Esophagus squamous epithelium (tissue), 5 donors: Measurements from ENCODE around the gene GRAMD4. TPM values are rescaled to one million over a fixed set of nuclear protein-coding genes. Genes with fewer than 3 reads are reported as not detected.

Source experiments
- DNase-seq: peaks from one replicate; lab custom pipeline; 2025; lab: John Stamatoyannopoulos, UW
- H3K27ac ChIP-seq, 4 donors: fragments of 200-600 bp; sonication (generic); one replicate each; pipeline ENCODE4 v1.5.1; 2016 to 2019; ENCODE audit warnings: mild to moderate bottlenecking in 1 of 4
- H3K27me3 ChIP-seq, 4 donors: fragments of 200-600 bp; sonication (generic); 1 replicate in 3 of 4; 2 replicates in 1 of 4; pipeline versions ENCODE4 v1.5.1 to v1.6.0; 2017 to 2021; ENCODE audit warnings: antibody characterized with exemption in 1 of 4
- H3K36me3 ChIP-seq, 3 donors: fragments of 200-600 bp; sonication (generic); one replicate each; pipeline ENCODE4 v1.5.1; 2016 to 2019
- H3K4me1 ChIP-seq, 3 donors: fragments of 200-600 bp; sonication (generic); one replicate each; pipeline ENCODE4 v1.5.1; 2017 to 2019
- H3K4me3 ChIP-seq, 4 donors: fragments of 200-600 bp; sonication (generic); 1 replicate in 3 of 4; 2 replicates in 1 of 4; pipeline ENCODE4 v1.5.1; 2016 to 2019; ENCODE audit warnings: mild to moderate bottlenecking in 2 of 4, moderate library complexity in 1 of 4
- H3K9me3 ChIP-seq, 3 donors: fragments of 200-600 bp; sonication (generic); one replicate each; pipeline ENCODE4 v1.5.1; 2016 to 2019
- CTCF ChIP-seq, 6 experiments: fragments of 450-650 bp in 4 of 6; fragments of 200-600 bp in 2 of 6; sonication (generic) in 2 of 6; IDR thresholded peaks; one replicate each; pipeline ENCODE4 v1.5.1; 2016 to 2019; ENCODE audit warnings: antibody characterized with exemption in 6 of 6, mild to moderate bottlenecking in 4 of 6, moderate library complexity in 4 of 6
- POLR2A ChIP-seq, 4 donors: fragments of 450-650 bp; IDR thresholded peaks; one replicate each; pipeline ENCODE4 v1.6.1; 2017; ENCODE audit warnings: antibody characterized with exemption in 4 of 4, mild to moderate bottlenecking in 4 of 4, moderate library complexity in 3 of 4
- WGBS, 2 donors: methylation state at CpG; one replicate each; pipeline ENCODE4 v1.1.5; 2018; 5-methylcytosine and 5-hydroxymethylcytosine counted together
- intact Hi-C: fragments of 100-400 bp; cut with DNase I; formaldehyde crosslinking; loops from one replicate; pipeline ENCODE4 v1.15.0; 2022
- total RNA-seq, 4 donors: library from RNA; depleted of rRNA; stranded (reverse); fragments of >200 nt; gene quantifications; one replicate each; pipeline ENCODE4 v1.1.0, GENCODE V29; 2016
- donor health status: DM: yes; HTN: yes; CAD: no.

Gene GRAMD4
- total RNA-seq, 4 donors from 2014 or later, result 27.0 to 122 (median 33.3) TPM

- Histone ChIP-seq H3K4me1 (peaks cover 10 to 67% (median 28%) of the 10 kb centered on the region in 3 donors), H3K4me3 (no peak overlapping the region), H3K27ac (no peak overlapping the region), H3K9me3 (no peaks in the 10 kb centered on the region), H3K36me3 (no peaks in the 10 kb centered on the region), H3K27me3 (no peaks in the 10 kb centered on the region)
- TF ChIP-seq POLR2A (IDR thresholded peaks at IDR 0.05) (no peak), CTCF (IDR thresholded peaks at IDR 0.05) (no peak)
- intact Hi-C loops, result no loop called here
- 78 to 86% methylated on average over 5 to 12 of the region's 12 CpGs for WGBS, 2 donors
- DNase-seq, result no peak
These were observed 9.8 kb upstream of the GRAMD4 start for GRCh38 chr22:46610356-46610755.

DNA sequence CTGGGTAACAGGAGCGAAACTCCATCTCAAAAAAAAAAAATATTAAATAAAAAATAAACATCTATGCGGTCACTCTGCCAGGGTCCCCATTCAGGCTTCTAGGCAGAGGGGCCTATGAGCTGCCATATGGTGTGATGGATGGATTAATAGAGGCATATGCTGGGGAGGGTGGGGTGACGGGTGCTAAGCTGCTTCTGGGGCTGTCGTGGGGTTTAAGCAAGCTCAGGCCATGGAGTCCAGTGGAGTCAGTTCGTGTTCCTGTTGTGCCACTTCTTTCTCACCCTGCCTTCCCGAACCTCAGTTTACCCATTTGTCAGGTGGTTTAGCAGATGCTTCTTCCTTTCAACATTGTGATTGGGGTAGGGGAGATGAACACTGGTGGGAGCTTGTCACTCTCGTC lies 9.0 kb upstream of the GRAMD4 start:
- H3K27ac ChIP-seq, result no peak overlapping the region
- no peak for TF ChIP-seq POLR2A (IDR thresholded peaks at IDR 0.05)
- no peak for TF ChIP-seq CTCF (IDR thresholded peaks at IDR 0.05)
- no peak for DNase-seq
- H3K27me3 ChIP-seq, result no peaks in the 10 kb centered on the region
- no peak overlapping the region for H3K4me3 ChIP-seq
- WGBS, 2 donors, result 74 to 87% methylated on average over 6 to 7 of the region's 7 CpGs
- peaks cover 10 to 67% (median 28%) of the 10 kb centered on the region in 3 donors for H3K4me1 ChIP-seq
- H3K9me3 ChIP-seq, result no peaks in the 10 kb centered on the region
- intact Hi-C loops, result no loop called here
- H3K36me3 ChIP-seq, result no peaks in the 10 kb centered on the region

DNA sequence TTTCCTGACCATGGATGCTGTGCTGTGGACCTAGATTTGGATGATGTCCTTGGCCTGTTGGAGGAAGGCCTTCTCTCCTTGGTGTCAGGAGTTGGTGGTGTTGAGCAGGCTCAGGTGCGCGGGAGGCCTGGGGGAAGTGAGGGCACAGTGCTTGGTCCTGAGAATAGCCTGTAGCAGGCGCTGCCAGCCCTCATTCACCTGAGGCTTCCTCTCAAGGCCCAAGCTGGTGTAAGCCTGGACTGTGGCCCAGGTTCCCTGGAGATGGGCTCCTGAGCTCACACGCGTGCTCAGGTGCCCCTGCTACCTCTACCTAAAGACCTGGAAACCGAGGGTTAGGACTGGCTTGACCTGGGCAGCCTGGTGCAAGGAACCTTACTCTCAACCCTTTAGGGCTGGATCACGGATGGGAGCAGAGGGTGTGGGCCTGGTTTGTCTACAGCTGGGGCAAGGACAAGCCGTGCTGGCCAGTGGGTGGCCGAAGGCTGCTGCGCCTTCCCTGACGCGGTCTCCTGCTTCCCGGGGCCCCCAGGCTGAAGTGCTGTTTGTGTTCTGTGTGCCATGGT lies 7.8 kb upstream of the GRAMD4 start:
- no peak for TF ChIP-seq POLR2A (IDR thresholded peaks at IDR 0.05)
- no peak for TF ChIP-seq CTCF (IDR thresholded peaks at IDR 0.05)
- Histone ChIP-seq H3K36me3 (no peaks in the 10 kb centered on the region), H3K27ac (peak overlapping the region in 1 of 4 donors; percentile 34), H3K9me3 (no peaks in the 10 kb centered on the region), H3K4me3 (no peak overlapping the region), H3K4me1 (peaks cover 4 to 64% (median 23%) of the 10 kb centered on the region in 3 donors), H3K27me3 (no peaks in the 10 kb centered on the region)
- DNase-seq, result no peak
- intact Hi-C loops, result no loop called here
- WGBS, 2 donors, result 75% methylated on average over 4 of the region's 13 CpGs; no CpG with 5 or more reads in 1 of the 2 donors

GRCh38 chr22:46612904-46613605 lies 7.1 kb upstream of the GRAMD4 start:
- peaks cover 2 to 64% (median 18%) of the 10 kb centered on the region in 3 donors for H3K4me1 ChIP-seq
- intact Hi-C loops, result no loop called here
- H3K36me3 ChIP-seq, result no peaks in the 10 kb centered on the region
- peak overlapping the region in 3 of 4 donors; percentile 22 to 43 (median 24) for H3K4me3 ChIP-seq
- H3K27me3 ChIP-seq, result no peaks in the 10 kb centered on the region
- no peak for TF ChIP-seq CTCF (IDR thresholded peaks at IDR 0.05)
- peak overlapping the region in 2 of 4 donors; percentile 11 to 34 for H3K27ac ChIP-seq
- WGBS, 2 donors, result 49 to 60% methylated on average over 1 to 11 of the region's 23 CpGs
- H3K9me3 ChIP-seq, result no peaks in the 10 kb centered on the region
- no peak for DNase-seq

- Histone ChIP-seq H3K36me3 (no peaks in the 10 kb centered on the region), H3K27ac (peak overlapping the region in 1 of 4 donors; percentile 34), H3K9me3 (no peaks in the 10 kb centered on the region), H3K4me3 (peak overlapping the region in 3 of 4 donors; percentile 22 to 43 (median 24)), H3K4me1 (peaks cover 3 to 65% (median 18%) of the 10 kb centered on the region in 3 donors), H3K27me3 (no peaks in the 10 kb centered on the region)
- no peak for DNase-seq
- intact Hi-C loops, result no loop called here
- WGBS, 2 donors, result 55 to 71% methylated on average over 5 to 9 of the region's 13 CpGs
- TF ChIP-seq CTCF (IDR thresholded peaks at IDR 0.05) (no peak), POLR2A (IDR thresholded peaks at IDR 0.05) (no peak)
These were observed 6.6 kb upstream of the GRAMD4 start for GRCh38 chr22:46613606-46614021.
